GM10248 (cell line): ENCODE results near the gene FNDC1.

Source experiments
- CTCF ChIA-PET: fragments of 300-600 bp; sonication (Branson Sonifier 250); formaldehyde crosslinking; extraction: SDS; loops from one replicate; lab custom pipeline; 2021; ENCODE audit warnings: antibody characterized with exemption; lab: Yijun Ruan, JAX
- POLR2A ChIA-PET: fragments of 350-650 bp; sonication (Branson Sonifier 250); formaldehyde crosslinking; extraction: SDS; loops from one replicate; lab custom pipeline; 2020; ENCODE audit warnings: antibody characterized with exemption; lab: Yijun Ruan, JAX
- DNase-seq: peaks from one replicate; pipeline ENCODE4 v3.0.0; 2012; ENCODE audit errors: extremely low spot score
- CTCF ChIP-seq: IDR thresholded peaks from 2 replicates; pipeline ENCODE4 v1.5.1; 2012; ENCODE audit warnings: mild to moderate bottlenecking, low read depth; ENCODE audit errors: extremely low read depth, missing control alignments, control extremely low read depth

The FNDC1 gene

GRCh38 chr6:159201336-159201735 is 32.1 kb downstream of the FNDC1 start:
- POLR2A ChIA-PET: no interaction called here
- CTCF ChIA-PET: interaction anchor here (1.1 to 3.1 kb wide), 3 partner anchors 9 to 52 kb away, joined by 3 to 12 read pairs (median 4); no protein-coding TSS in a partner anchor
- no peak for DNase-seq
- no peak for TF ChIP-seq CTCF

DNA sequence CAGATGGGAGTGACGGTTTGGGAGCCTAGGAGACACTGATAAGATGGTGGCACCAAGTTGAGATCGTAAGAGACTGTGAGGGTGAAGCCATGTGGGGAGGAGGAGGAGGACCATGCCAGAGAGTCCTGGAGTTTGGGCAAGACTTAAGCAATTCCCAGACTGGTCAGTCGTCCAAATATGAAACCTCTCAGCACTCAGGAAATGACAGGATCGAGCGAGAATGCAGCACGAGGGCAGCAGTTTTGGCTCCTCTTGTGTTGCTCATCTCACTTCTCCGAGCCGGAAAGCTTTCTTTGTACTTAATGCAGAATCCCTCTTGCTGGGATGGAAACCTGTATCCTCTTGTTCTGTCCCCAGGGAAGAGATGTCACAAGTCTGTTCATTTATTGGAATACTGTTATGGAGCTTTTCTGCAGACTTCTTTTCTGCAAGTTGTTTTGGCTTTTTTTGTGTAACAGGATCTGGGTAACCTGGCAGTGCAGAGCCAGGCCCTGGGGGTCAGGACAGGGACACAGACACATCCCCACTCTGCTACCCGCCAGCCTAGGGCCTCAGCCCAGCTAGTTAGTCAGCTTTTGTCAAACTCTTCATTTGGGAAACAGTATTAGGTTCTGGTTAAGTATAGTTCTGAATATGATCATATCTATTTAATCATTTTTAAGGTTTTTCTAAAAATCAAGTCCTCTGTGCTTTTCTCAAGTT is 34.3 kb downstream of the FNDC1 start:
- CTCF ChIA-PET: interaction anchor here (1.0 to 2.6 kb wide), 3 partner anchors 9 to 49 kb away, joined by 3 to 7 read pairs (median 3); no protein-coding TSS in a partner anchor
- no peak for TF ChIP-seq CTCF
- no peak for DNase-seq
- POLR2A ChIA-PET: no interaction called here

DNA sequence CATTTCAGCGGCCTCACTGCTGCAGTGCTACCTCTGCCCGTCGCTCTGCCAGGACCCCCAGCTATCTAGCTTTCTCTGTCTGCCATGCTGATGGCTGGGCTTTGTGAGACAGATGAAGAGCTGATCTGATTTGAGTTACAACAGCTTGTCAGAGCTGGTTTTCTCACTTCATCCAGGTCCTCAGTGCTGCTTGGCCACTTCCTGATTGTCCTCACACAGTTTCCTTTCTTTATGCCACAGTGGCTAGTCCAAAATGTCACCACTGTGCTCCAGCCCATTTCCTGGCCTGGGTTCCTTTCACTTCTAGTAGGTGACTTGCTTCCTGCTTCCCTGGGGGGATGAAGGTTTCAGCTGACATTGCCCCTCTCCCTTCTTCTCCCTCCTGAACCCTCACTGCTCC is 35.4 kb downstream of the FNDC1 start:
- DNase-seq: no peak
- CTCF ChIA-PET: interaction anchor here (1.2 to 2.6 kb wide), 2 partner anchors 17 to 48 kb away, joined by 3 to 7 read pairs; no protein-coding TSS in a partner anchor
- POLR2A ChIA-PET: no interaction called here
- TF ChIP-seq CTCF: no peak

GRCh38 chr6:159212028-159212427 is 42.8 kb downstream of the FNDC1 start:
- POLR2A ChIA-PET: no interaction called here
- CTCF ChIA-PET: interaction anchor here (1.0 to 2.2 kb wide), 4 partner anchors 9 to 41 kb away, joined by 3 to 9 read pairs (median 3); no protein-coding TSS in a partner anchor
- no peak for DNase-seq
- no peak for TF ChIP-seq CTCF

GRCh38 chr6:159212525-159213280 is 43.5 kb downstream of the FNDC1 start:
- ChIA-PET CTCF (interaction anchor here (0.9 to 2.2 kb wide), 7 partner anchors 9 to 441 kb away, joined by 3 to 9 read pairs (median 3); no protein-coding TSS in a partner anchor), POLR2A (no interaction called here)
- no peak for TF ChIP-seq CTCF
- no peak for DNase-seq

DNA sequence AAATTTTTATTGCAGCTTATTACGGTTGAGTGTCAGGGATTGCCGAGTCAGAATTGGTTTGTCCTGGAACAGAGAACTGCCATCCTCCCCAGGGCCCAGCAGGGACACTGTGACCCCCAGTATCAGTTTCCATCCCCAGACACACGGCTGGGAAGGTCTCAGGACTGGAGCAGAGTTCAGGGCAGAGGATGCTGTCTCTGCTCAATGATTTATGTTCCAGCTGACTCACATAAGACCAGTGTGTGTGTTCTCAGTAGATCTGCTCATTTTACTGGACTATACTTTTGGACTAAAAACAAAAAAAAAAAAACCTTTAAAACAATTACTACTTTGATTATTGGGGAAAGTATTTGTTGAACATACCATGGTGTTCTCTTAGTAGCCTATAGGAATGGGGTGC is 44.2 kb downstream of the FNDC1 start:
- DNase-seq: no peak
- CTCF ChIA-PET: interaction anchor here (0.9 to 2.2 kb wide), 6 partner anchors 10 to 441 kb away, joined by 3 to 9 read pairs (median 4); no protein-coding TSS in a partner anchor
- POLR2A ChIA-PET: no interaction called here
- TF ChIP-seq CTCF: no peak
